ENCODE data around the gene BORCS5.

DNA sequence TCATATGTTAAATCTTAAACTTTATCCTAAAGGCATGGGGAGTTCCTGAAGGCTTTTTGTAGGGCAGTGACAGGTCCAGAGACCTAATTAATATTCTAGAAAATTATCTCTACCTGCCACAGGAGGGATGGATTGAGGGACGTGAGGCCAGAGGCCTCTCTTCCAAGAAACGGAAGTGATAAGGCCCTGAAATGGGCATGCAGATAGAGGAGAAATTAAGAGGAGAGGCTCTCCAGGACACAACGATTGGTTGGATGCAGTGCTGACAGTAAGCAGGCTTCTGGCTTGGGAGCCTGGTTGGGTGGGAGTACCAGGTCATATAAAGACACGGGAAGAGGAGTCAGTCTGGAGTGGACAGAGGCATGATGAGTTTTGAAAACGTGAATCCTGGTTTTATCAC lies 3.1 kb upstream of the BORCS5 start:
- TF ChIP-seq EZH2 (IDR thresholded peaks at IDR 0.05; ENCODE audit: insufficient read depth, poor library complexity, severe bottlenecking), result no peak
- TF ChIP-seq EZH2phosphoT487 (IDR thresholded peaks at IDR 0.05; ENCODE audit: insufficient read depth, low read depth), result no peak

Data from GM23248 (cell line).